Bronchial smooth muscle cell (primary cell): ENCODE results near the gene EVL. TPM values are rescaled to one million over a fixed set of nuclear protein-coding genes. Genes with fewer than 3 reads are reported as not detected.

Experiments used
- total RNA-seq: library from RNA; depleted of rRNA; stranded (reverse); fragments of >200 nt; gene quantifications from 2 replicates; pipeline ENCODE4 v1.2.1, GENCODE V29; 2014

The EVL gene, protein sequence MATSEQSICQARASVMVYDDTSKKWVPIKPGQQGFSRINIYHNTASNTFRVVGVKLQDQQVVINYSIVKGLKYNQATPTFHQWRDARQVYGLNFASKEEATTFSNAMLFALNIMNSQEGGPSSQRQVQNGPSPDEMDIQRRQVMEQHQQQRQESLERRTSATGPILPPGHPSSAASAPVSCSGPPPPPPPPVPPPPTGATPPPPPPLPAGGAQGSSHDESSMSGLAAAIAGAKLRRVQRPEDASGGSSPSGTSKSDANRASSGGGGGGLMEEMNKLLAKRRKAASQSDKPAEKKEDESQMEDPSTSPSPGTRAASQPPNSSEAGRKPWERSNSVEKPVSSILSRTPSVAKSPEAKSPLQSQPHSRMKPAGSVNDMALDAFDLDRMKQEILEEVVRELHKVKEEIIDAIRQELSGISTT
- 18.0 and 21.0 TPM in 2 replicates for total RNA-seq

DNA sequence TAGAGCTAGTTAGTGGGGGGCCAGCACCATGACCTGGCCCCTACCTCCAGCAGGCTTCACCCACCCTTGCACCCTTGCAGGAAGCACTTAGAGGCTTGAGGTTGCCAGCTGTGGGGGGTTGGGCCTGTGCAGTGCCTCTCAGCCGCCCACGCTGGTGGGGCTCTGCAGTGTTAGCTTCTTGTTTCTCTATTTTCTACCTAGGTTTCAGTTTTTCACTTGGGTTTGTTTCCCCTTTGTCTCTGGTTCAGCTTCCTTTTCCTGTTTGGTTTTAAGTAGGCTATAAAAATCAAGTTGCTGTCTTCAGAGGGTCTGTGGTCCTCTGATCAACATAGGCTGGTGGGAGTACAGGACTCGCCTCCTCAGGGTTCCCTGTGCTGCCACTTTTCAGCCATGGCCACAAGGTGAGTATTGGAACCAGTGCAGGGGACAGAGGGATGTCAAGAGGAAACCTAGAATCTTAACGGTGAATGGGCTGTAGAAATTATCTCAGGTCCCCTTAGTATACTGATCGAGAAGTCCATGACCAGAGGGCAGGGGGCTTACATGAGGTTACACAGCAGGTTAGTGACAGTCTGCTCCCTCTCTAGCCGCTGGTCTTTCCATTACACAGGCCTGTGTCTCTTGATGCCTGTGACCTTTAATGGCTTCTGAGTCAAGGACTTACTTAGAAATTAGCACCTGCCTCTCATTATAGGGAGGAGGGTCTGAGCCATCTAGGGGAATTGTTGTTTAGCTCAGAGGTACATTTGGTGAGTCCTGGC lies at the start of gene EVL:
Gene EVL (plus strand): TSS at position 312 of the 761 bp plus-strand sequence. CDS start 79 bp downstream, at position 391.

DNA sequence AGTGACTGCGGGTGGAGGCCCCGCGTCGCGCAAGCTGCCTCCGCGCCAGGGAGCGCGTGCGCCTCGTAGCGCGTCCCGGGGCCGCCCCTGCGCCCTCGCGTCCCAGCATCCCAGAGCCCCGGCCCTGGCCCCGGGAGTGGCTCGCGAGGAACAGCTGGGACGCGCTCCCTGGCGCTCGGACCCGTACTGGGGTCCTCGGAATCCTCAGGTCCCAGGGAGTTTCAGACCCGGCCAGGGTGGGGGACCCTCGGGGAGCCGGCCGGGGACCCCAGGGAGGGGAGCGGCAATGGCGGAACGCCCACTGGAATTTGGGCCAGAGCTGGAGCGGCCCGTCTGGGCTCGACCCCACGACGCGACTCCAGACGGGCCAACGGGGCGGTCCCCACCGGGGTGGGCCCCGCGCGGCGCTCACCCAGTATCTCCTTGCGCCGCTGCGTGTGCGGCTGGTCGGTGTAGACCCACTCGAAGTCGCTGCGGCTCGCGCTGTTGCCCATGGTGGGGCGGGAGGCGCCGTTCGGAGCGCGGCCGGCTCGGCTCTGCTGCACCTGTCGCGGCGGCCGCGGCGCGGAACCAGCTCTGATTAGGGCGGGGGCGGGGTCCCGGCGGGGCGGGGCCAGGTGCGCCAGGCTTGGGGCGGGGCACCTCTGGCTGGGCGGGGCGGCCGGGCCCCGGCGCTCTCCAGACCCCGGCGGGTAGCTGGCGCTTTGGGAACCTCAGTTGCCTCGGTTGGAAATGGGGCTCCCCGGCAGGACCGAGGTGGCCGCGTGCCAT lies 94.1 kb downstream of the EVL start, which contains the start of gene DEGS2:
Gene DEGS2 (minus strand): TSS at position 552 of the 771 bp plus-strand sequence. CDS start 58 bp downstream, at position 494.

Other genes with a start within 250 kb of the EVL start
- 0.16 and 0.26 TPM in 2 replicates for gene DEGS2, start 94.2 kb downstream of the EVL start, total RNA-seq
- 29.6 and 34.8 TPM in 2 replicates for gene YY1, start 173.7 kb downstream of the EVL start, total RNA-seq
- 17.7 and 24.5 TPM in 2 replicates for gene SLC25A29, start 241.0 kb downstream of the EVL start, total RNA-seq